GM18498 (cell line): ENCODE measurements around the gene GIMAP8.

Experiments used
- ATAC-seq: cut with Tn5 transposase; IDR thresholded peaks from one replicate; pipeline ENCODE4 v1.9.1; 2021; ENCODE audit warnings: mild to moderate bottlenecking, moderate library complexity; ENCODE audit not compliant: unreplicated experiment

The GIMAP8 gene

GRCh38 chr7:150450491-150451001 is at the start of gene GIMAP8:
TSS of gene GIMAP8 (plus strand) at chr7:150450630. CDS start at chr7:150466699, 16,069 bp downstream.
- ATAC-seq: peak; percentile 39

DNA sequence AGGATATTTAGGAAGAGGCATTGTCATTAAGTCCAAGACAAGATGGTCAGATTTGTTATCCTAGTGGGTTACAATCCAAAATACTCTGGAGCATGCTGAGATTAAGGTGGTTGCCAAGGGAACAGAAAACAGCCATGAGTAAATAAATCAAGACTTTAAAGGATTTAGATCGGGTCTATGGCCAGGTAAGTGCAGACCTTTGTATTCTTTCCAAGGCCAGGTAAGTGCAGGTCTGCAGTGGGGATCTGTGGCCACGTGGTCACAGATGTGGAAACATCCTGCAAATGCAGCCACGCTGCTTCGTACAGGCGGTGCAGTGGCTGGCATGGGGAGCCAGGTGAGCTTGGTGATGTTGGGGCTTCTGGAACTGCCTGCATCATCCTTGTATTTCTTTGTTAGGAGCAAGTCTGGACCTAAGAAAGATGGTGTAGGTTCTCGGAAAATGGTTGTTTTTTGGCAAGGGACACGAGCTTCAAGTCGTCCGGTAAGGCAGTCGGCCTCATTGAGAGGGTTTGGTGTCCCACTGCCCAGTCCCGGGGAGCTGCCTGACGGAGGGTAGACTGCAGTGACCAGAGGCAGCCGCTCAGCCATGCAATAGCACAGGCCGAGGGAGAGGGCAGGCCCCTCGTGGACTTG is 49.5 kb upstream of the GIMAP8 start:
- ATAC-seq: no peak

DNA sequence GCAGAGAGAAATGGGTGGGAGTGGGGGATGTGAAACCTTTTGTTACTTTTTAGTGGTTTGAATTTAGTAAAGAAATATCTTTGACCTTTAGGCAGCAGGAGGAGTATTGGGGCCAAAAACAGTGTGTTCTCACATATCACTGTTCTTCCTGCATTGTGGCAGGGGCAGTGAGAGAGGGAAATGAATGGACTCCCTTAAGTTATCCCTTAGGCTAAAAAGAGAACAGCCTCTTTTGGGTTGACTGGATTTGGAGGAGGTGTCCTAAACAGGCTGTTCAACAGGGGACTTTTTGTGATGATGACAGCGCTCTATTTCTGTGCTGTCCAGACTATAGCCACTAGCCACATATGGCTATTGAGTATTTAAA is 49.0 kb upstream of the GIMAP8 start:
- no peak for ATAC-seq

DNA sequence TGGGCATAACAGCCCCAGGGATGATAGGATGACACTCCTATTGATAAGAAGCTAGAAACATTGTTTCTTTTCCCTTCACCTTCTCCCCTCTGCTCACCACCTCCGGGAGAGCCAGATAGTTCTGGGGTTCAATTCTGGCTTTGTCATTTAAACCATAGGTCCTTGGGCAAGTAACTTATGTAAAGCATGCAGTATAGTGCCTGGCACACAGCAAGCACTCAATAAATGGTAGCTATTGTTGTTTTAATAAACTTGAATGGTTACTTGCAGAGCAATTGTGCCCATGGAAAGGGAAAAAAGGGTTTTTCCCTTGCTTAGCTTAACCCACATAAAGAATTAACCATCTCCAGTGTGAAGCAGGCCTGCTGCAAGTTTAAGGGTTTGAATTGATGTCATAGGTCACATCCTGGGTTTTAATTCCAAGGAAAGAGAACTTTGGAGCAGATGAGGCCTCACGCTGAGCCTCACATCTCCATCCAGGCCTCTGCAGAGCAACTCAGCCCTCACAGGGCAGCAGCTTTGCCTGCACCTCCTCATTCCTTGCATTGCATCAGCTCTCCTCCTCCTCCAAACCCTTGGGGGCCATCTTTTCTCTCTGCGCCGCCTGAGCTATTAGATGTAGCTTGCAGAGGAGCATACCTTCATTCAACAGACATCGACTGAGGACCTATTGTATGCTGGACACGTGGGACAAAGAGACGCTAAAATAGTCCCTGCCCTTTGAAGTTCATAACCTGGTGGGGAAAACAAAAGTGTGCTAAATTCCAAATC is 48.4 kb upstream of the GIMAP8 start:
- no peak for ATAC-seq

DNA sequence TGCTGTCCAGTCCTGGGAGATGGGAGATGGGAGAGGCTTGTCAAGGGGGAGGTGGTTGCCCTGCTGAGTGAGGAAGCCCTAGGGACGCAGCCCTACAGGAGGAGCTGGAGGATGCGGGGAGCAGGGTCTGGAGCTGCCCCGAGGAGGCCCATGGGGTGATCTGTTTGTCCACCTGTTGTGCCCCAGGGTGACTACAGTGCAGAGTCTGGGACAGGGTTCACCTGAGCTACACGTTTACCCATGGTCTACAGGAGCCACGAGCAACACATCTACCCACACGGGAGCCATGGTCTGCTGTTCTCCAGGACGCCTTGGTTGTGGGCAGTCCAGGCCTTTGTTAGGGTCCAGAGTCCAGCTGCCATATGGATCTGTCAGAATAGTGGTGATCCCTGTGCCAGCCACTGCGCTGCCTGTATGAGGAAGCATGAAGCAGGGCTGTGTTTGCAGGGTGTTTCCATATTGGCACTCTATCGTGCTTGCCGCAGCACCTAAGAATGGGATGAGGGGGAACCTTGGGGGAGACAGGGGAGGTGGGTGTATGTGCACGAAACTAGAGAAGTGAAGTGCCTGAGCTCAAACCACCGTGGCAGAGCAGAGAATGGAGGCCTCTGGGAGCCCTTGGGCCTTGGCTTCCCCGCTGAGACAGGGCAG is 47.6 kb upstream of the GIMAP8 start:
- no peak for ATAC-seq

GRCh38 chr7:150403376-150404171 is 46.9 kb upstream of the GIMAP8 start:
- no peak for ATAC-seq

- no peak for ATAC-seq
These were observed 46.1 kb upstream of the GIMAP8 start for GRCh38 chr7:150404172-150404804.

DNA sequence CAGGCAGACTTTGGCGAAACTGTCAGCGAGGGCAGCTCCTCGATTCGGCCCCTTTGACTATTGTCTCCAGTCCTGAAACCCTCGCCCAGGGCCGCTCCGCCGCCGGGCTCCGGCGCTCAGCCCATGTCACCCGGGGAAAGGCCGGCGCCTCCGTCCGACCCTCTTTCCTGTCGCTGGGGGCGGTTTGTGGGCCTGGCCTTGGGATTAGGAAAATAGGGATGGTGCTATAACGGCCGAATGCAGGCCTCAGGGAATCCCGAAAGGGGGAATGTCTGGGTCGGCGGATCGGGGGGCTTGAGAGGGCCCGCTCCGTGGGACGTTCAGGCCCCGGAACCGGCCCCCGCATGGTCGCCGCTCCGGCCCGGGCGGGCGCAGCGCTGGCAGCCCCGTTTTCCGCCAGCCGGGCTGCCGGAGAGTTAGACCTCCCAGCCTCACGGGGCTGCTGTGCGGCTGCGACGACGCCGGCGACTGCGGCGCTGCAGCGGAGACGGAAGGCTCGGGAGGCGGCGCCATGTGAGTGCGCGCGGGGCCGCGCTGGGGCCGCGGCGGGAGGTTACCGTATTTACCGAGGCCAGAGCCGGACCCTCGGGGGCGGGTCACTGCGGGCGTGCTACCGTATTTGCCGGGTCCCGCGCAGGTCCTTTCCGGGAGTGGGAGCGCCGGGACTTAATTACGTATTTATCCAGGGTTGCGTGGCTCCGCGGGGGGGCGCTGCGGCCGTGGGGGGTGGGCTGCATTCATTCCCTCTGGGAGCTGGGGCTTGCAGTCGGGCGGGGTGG is 45.4 kb upstream of the GIMAP8 start:
- ATAC-seq: peak; percentile 57

DNA sequence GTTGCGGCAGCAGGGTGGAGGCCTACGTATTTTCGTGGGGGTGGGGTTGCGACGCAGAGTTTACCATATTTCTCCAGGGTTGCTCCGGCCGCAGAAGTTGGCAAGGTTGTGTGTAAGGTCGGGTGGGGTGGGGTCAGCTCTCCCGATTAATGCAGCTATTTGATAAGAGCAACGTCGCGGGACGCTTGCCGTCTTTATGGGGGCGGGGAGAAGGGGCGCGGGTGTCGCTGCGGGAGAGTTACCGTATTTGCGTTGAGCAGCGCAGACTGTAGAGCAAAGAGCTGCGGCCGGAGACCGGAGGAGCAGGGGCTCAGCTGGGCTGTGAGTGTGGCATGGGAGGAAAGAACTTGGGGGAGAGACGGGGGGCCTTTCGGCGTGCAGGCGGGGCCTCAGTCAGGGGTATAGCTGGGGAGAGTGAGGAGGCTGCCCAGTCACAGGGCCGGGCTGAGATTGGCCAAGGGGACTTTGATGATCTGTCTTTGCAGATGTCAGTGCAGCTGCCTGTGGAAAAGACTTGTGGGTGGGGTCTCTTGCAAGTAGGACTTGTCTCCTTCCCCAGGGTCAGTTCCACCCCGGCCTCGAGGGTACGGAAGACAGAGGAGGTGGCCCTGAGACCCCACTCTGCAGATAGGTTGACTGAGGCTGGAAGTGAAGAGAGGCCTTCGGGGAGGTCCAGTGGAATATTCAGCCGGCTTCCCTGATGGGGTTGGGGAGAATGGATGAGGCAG is 44.7 kb upstream of the GIMAP8 start:
- no peak for ATAC-seq

- no peak for ATAC-seq
These were observed 44.2 kb upstream of the GIMAP8 start for GRCh38 chr7:150406312-150406566.

DNA sequence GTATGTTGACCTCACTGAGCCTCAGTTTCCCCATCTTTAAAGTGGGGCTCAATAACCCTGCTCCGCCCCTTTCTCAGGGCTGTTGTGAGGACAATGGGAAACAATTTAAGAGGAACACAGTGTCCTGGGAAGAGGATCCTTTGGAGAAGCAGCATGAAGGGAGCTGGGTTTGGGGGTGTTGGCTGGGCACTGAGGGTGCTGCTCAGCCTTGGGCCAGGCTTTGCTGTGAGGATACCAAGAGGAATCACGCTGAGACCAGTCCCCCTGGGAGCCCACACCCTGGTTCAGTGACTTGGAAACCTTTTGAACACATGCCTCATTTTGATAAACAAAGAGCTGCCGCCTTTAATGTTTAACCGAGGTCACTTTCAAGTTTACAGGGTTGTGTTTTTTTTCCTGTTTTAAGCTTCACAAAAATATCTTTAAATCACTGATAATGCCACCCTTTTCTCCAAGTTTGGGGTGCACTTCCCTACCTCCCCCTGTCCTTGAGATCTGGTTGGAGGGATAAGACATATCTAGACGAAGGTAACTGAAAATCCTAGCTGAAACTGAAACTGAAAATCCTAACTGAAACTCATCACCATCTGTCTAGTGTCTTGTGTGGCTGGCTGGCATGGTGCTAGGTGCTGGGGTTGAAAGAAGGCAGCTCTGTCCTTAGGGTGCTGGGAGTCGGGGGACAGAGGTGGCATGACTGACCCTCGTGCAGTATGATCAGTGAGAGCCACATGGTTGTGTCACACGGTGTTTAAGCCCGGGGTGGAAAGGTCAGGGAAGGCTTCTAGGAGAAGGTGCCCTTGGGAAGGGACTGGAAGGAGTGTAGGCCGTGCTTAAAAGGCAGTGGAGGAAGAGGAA is 43.6 kb upstream of the GIMAP8 start:
- ATAC-seq: peak; percentile 67

- no peak for ATAC-seq
These were observed 42.6 kb upstream of the GIMAP8 start for GRCh38 chr7:150407588-150408392.

DNA sequence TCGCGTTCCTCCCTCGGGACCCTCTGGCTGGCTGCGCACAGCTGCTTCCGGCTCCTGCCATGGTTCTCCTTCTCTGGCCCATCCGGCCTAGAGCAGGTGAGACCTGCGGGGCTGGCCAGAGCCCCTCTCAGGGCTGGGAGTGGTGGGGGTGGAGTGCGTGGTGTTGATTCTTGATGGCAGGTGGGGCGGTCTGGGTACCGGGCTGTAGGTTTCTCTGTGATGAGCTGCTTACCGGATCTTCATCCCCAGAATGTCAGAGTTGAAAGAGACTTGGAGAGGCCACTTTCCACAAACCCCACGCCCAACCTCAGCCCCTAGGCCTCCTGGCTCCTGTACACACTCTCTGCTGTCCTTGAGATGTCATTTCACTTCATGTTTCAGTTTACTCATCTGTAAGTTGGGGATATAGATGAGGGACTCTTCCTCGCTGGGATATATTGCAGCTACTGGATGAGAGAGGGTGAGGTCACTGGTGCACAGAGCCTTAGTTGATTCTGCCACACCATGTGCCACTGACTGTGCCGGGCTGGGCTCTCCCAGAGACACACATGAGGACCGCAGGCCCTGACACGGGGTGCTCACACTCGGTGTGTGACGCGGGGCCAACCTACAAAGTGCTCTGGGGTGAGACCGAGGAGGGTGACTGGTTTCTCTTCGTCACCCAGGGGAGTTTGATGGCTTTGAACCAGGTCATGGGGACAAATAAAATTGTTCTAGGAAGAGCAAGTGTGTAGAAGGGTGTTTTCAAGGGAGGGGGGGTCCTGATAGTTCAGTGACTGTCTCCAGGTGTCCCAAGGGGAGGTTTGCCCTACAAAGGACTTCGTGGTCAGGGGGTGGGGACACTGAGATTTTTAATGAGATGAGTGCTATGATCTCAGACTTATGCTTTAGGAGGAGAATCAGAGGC is 41.8 kb upstream of the GIMAP8 start:
- peak; percentile 25 for ATAC-seq

DNA sequence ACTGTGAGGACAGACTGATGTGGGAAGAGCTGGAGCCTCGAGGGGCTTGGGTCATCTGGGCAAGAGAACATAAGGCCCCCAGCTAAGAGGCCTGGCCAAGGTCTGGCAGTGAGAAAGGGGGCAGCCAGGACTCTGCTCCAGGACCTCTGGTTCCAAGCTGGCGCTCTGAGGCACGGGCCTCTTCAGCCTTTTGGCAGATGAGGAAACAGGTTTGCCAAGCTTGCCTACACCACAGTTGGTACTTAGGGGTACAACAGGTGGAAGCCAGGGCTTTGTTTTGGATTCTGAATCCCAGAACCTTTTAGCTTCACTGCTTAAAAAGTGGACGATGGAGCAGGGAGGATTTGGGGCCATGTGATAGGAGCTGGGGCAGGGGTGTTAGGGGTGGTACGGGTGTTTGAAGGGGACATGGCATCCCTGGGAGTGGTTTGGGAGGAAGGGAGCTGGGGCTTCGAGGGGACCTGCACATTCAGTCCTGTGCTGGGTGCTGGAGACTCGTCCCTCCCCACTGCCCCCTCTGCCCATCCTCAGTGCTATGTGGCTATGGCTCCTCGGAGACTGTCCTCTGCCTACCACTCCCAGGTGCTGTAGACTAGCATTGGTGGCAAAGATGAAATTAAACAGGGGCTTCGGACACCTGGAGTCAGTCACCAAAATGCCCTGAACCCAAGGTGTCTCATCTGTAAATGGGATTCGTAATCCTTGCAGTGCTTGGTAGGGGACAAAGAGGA is 41.0 kb upstream of the GIMAP8 start:
- ATAC-seq: no peak

GRCh38 chr7:150410131-150410530 is 40.3 kb upstream of the GIMAP8 start:
- ATAC-seq: no peak
